HepG2 (cell line): ENCODE data around the gene ZNF160.

ENCODE experiments used
- IKZF1 ChIP-seq: fragments of 450-650 bp; IDR thresholded peaks from 2 replicates; pipeline ENCODE4 v1.7.1; 2016
- MAFK ChIP-seq, 2 experiments: IDR thresholded peaks in 1 of 2; conservative IDR thresholded peaks in 1 of 2; 2 replicates each; pipeline ENCODE4 v1.6.1; 2011; ENCODE audit warnings: improper control_type of control experiment in 2 of 2, low read length in 2 of 2
- POLR2A ChIP-seq, 2 experiments: IDR thresholded peaks; 2 replicates each; pipeline ENCODE4 v1.6.1; 2011; ENCODE audit warnings: low read depth in 2 of 2, low read length in 2 of 2, mild to moderate bottlenecking in 1 of 2, moderate library complexity in 1 of 2; ENCODE audit not compliant: insufficient read depth in 1 of 2

GRCh38 chr19:53079313-53079924 is 23.8 kb downstream of the ZNF160 start:
- TF ChIP-seq MAFK (conservative IDR thresholded peaks at IDR 0.05 in 1 of 2, IDR thresholded peaks at IDR 0.05 in 1 of 2; ENCODE audit: low read length in 2 of 2) (no peak), IKZF1 (no peak), POLR2A (IDR thresholded peaks at IDR 0.05; ENCODE audit: insufficient read depth in 1 of 2, low read depth in 2 of 2, low read length in 2 of 2) (no peak)
